SKM-1 (cell line): ENCODE results near the gene AR.

ENCODE experiments used
- DNase-seq: peaks from one replicate; lab custom pipeline; 2025; ENCODE audit not compliant: unreplicated experiment; lab: John Stamatoyannopoulos, UW

Gene AR

DNA sequence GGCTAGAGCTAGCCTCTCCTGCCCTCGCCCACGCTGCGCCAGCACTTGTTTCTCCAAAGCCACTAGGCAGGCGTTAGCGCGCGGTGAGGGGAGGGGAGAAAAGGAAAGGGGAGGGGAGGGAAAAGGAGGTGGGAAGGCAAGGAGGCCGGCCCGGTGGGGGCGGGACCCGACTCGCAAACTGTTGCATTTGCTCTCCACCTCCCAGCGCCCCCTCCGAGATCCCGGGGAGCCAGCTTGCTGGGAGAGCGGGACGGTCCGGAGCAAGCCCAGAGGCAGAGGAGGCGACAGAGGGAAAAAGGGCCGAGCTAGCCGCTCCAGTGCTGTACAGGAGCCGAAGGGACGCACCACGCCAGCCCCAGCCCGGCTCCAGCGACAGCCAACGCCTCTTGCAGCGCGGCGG is at the start of gene AR:
Gene AR (plus strand): TSS at position 204 of the 400 bp plus-strand sequence. CDS start 1,126 bp downstream, outside the sequence.
- peak; percentile 1 for DNase-seq

DNA sequence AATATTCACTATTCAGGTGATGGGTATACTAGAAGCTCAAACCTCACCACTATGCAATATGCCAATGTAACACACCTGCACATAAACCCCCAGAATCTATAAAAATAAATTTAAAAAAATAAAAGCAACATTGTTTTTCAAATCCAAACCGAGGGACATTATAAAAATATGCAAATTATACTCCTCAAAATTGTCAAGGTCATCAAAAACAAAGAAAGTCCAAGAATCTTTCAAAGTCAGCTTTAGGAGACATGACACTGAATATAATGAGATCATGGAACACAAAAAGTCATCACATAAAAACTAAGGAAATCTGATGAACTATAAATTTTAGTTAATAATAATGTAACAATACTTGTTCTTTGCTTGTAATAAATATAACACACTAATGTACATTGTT is 43.2 kb upstream of the AR start:
- no peak for DNase-seq

DNA sequence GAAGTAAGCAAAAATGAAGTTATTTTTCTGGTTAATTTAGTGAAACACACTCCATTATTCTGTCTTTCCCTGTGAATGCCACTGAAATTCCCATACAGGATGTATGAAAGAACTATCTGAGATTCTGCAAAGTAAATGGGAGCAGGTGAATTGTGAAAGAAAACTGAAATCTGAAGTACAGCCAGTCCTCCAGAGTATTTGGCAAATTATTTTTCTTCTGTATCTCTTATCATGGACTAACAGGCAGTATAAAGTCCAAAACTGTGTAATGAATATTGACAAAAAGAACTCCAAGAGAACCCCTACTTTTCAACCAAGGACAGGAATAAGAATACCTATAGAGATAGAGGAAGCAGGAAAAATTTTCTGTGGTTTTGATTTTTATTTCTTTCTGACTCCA is 40.8 kb upstream of the AR start:
- DNase-seq = no peak

- DNase-seq = no peak
Measured at GRCh38 chrX:67503453-67503852, 40.4 kb upstream of the AR start.

GRCh38 chrX:67520671-67521070 is 23.1 kb upstream of the AR start:
- no peak for DNase-seq

- DNase-seq = no peak
Measured at GRCh38 chrX:67523002-67523681, 20.7 kb upstream of the AR start.

GRCh38 chrX:67523932-67524331 is 19.9 kb upstream of the AR start:
- DNase-seq = no peak

DNA sequence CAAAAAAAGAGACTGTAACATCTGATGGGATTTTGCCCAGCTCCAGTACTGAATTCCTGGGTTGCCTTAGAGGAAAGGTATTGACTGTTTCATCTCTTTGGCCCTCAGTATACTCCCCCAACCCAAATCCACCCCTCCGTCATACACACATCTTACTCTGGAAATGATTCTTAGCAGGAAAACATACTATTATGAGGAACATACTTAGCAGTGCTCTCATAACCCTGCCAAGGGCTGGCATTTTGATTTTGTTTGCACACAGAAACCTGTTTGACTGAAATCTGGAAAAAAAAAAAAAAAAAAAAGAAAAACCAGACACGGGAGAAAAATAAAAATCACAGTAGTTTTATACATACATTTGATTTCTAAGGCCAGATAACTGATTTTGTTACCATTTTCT is 19.4 kb upstream of the AR start:
- no peak for DNase-seq

GRCh38 chrX:67524950-67525691 is 18.7 kb upstream of the AR start:
- no peak for DNase-seq

DNA sequence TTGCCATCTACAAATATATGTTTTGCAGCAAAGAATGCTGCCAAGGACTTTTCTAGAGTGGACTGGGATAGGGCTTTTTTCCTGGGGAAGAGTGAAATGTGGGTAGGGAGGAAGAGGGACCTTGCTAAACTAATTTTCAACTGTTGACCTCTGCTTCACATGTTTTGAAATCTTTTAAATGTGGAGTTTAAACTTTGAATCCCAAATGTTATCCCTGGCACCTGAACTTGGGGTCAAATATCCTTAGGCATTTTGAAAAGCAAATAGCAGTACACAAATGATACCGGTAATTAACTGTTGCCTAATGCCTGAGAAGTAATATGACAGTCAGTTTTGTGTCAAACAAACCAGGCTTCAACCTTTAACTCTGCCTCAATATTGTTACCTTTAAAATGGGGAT is 7.3 kb upstream of the AR start:
- DNase-seq = no peak

- DNase-seq = no peak
Measured at GRCh38 chrX:67538383-67538782, 5.4 kb upstream of the AR start.

GRCh38 chrX:67544281-67545035 is 637 bp downstream of the AR start:
- DNase-seq = no peak

GRCh38 chrX:67545036-67545821 is 1.4 kb downstream of the AR start:
- no peak for DNase-seq

DNA sequence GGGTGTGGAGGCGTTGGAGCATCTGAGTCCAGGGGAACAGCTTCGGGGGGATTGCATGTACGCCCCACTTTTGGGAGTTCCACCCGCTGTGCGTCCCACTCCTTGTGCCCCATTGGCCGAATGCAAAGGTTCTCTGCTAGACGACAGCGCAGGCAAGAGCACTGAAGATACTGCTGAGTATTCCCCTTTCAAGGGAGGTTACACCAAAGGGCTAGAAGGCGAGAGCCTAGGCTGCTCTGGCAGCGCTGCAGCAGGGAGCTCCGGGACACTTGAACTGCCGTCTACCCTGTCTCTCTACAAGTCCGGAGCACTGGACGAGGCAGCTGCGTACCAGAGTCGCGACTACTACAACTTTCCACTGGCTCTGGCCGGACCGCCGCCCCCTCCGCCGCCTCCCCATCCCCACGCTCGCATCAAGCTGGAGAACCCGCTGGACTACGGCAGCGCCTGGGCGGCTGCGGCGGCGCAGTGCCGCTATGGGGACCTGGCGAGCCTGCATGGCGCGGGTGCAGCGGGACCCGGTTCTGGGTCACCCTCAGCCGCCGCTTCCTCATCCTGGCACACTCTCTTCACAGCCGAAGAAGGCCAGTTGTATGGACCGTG is 2.2 kb downstream of the AR start:
- peak; percentile 1 for DNase-seq

DNA sequence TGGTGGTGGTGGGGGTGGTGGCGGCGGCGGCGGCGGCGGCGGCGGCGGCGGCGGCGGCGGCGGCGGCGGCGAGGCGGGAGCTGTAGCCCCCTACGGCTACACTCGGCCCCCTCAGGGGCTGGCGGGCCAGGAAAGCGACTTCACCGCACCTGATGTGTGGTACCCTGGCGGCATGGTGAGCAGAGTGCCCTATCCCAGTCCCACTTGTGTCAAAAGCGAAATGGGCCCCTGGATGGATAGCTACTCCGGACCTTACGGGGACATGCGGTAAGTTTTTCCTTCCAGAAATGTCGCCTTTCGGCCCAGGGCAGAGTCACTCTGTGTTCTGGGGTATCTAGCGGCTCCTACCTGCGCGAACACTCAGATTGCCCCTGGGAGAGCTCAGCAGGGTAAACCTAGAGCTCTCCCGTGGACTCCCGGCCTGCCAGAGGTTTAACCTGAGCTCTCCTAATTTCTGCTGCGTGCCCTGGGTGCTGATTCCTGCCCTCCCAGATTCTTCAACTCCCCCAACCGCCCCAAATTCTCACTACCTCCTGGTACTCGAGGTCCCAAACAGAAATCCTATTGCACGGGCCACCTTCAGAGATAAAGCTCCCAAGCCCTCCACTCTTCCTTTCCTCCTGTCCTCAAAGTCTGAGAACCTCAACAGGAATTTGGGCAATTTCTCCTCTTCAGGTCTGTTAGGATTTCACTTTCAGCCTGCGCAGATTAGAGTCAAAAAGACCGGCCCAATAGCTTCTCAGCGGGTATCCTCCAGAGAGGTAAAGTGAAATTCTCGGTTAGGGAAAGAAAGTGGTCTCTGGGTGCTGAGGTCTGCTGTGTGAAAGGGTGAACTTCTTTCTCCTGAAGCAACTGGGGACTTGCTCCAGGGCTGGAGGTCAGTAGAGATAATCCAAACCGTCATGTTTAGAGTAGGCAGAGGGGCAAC is 2.9 kb downstream of the AR start:
- DNase-seq = no peak

GRCh38 chrX:67555578-67556203 is 11.9 kb downstream of the AR start:
- no peak for DNase-seq

DNA sequence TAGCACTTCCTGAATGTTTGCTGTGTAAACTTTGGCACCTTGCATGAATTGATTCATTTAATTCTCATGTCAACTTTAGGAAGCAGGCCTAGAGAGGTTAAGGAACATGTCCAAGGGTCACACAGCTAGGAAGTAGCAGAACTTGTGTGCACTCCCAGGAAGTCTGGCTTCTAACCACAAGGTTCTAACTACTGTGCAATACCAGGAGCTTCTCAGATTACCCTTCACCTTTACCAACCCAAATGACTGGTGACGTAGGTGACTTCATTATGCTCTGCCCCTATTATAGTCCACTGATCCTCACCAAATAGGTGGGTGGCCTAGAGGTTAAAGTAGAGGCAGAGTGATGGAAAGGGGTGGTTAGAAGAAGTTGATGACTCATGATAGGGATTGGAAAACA is 14.4 kb downstream of the AR start:
- no peak for DNase-seq

DNA sequence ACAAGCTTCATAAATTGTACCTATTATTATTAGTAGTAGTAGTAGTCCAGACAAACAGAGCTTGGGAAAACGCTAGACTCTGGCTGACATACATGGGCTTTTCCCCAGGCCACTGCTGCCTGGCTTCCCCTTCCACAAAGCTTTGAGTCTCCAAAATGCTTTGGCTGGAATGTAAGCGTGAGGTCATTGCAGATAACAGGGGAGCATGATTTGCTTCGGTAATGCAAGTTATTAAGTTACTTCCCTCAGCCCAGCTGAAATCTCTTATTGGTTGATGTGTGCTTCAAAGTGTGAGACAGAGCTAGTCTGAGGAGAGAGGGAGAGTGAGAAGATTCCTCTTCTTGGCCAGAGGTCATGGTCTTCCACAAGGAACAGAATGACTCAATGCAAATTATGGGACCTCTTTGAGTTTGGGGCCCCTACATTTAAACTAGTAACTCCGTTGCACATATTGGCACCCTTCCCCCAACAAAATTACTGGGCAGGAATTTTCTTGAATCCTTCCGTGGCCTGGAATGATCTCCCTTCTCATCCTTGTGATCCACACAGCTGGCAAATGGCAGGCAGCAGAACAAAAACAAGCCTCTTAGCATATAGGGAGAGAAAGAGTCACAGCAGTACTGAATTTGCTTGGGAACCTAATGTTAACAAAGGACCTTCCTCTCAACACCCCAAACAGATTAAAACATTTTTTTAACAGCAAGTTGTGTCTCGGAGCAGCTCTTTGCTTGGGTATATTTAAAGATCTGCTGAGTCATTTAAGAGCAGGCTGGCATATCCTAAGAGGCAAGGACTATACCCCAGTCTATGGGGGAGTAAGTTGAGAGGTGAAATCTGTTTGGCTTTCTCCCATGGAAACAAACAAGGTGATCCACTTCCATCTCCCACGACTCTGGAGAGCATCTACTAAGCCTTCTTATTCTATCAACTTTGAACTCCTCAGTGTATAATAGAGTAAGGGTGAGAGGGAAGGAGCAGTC is 19.9 kb downstream of the AR start:
- DNase-seq = no peak
